Activated CD8-positive, alpha-beta T cell treated with anti-CD3 and anti-CD28 coated beads for 36 hours (primary cell): Measurements from ENCODE around the gene S100G. TPM values are rescaled to one million over a fixed set of nuclear protein-coding genes. Genes with fewer than 3 reads are reported as not detected.
"Not testable (repeated sequence)": the region's sequence is repeated elsewhere in the genome, so short reads cannot be mapped to it uniquely, and the experiment has no call there.

Experiments used
- ATAC-seq: fragments of 200-7000 bp; cut with Tn5 transposase; one replicate; pipeline ENCODE4 v1.10.0; 2021; ENCODE audit warnings: mild to moderate bottlenecking, moderate library complexity
- CTCF ChIA-PET: fragments of 350-600 bp; sonication (Branson Sonifier 250); formaldehyde crosslinking; loops from one replicate; lab custom pipeline; 2021; ENCODE audit warnings: antibody characterized with exemption; lab: Charles Lee
- POLR2A ChIA-PET: fragments of 350-600 bp; sonication (Branson Sonifier 250); formaldehyde crosslinking; loops from one replicate; lab custom pipeline; 2021; ENCODE audit warnings: antibody characterized with exemption; lab: Charles Lee
- DNase-seq: peaks from one replicate; pipeline ENCODE4 v3.0.0-alpha.2; 2020
- H3K27ac Mint-ChIP-seq: one replicate; pipeline ENCODE4 v1.8.0; 2021; ENCODE audit warnings: mild to moderate bottlenecking, mixed read lengths
- H3K27me3 Mint-ChIP-seq: one replicate; pipeline ENCODE4 v1.8.0; 2021; ENCODE audit warnings: mixed read lengths
- H3K36me3 Mint-ChIP-seq: one replicate; pipeline ENCODE4 v1.8.0; 2021; ENCODE audit warnings: low read depth, mixed read lengths
- H3K4me1 Mint-ChIP-seq: one replicate; pipeline ENCODE4 v1.8.0; 2021; ENCODE audit warnings: low read depth, mixed read lengths
- H3K4me3 Mint-ChIP-seq: one replicate; pipeline ENCODE4 v1.8.0; 2021; ENCODE audit warnings: mild to moderate bottlenecking, moderate library complexity, mixed read lengths
- H3K9me3 Mint-ChIP-seq: one replicate; pipeline ENCODE4 v1.8.0; 2021; ENCODE audit warnings: mixed read lengths
- intact Hi-C: fragments of 100-400 bp; cut with micrococcal nuclease; formaldehyde crosslinking; loops from one replicate; pipeline ENCODE4 v1.10.0; 2022
- total RNA-seq, 2 experiments: library from RNA; stranded (reverse); gene quantifications; one replicate each; pipeline ENCODE4 v1.2.3, GENCODE V29; 2021
- TF ChIP-seq, protein P1 (sequence below): fragments of 200-600 bp; IDR thresholded peaks from one replicate; pipeline ENCODE4 v1.8.0; 2022; ENCODE audit warnings: antibody characterized with exemption, mild to moderate bottlenecking

The S100G gene
- total RNA-seq, 2 experiments from 2014 or later: not detected

DNA sequence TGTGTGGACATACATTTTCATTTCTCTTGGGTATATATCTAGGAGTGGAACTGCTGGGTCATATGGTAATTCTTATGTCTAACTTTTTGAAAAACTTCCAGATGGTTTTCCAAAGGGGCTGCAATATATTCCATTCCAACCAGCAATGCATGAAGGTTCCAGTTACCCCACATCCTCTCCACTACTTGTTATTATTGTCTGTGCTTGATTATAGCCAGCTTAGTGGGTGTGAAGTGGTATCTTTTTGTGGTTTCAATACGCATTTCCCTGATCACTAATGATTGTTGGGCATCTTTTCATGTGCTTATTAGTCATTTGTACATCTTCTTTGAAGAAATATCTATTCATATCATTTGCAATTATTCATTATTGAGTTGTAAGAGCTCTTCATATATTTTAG lies 31.5 kb upstream of the S100G start:
- ATAC-seq: no peak
- TF ChIP-seq, protein P1, sequence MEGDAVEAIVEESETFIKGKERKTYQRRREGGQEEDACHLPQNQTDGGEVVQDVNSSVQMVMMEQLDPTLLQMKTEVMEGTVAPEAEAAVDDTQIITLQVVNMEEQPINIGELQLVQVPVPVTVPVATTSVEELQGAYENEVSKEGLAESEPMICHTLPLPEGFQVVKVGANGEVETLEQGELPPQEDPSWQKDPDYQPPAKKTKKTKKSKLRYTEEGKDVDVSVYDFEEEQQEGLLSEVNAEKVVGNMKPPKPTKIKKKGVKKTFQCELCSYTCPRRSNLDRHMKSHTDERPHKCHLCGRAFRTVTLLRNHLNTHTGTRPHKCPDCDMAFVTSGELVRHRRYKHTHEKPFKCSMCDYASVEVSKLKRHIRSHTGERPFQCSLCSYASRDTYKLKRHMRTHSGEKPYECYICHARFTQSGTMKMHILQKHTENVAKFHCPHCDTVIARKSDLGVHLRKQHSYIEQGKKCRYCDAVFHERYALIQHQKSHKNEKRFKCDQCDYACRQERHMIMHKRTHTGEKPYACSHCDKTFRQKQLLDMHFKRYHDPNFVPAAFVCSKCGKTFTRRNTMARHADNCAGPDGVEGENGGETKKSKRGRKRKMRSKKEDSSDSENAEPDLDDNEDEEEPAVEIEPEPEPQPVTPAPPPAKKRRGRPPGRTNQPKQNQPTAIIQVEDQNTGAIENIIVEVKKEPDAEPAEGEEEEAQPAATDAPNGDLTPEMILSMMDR: no peak
- no peak overlapping the region for H3K27ac Mint-ChIP-seq
- no peaks in the 10 kb centered on the region for H3K4me1 Mint-ChIP-seq
- no peak for DNase-seq
- H3K4me3 Mint-ChIP-seq: no peak overlapping the region
- intact Hi-C loops: no loop called here
- no peaks in the 10 kb centered on the region for H3K9me3 Mint-ChIP-seq
- POLR2A ChIA-PET: no interaction called here
- CTCF ChIA-PET: no interaction called here
- peaks cover 13% of the 10 kb centered on the region for H3K36me3 Mint-ChIP-seq
- no peaks in the 10 kb centered on the region for H3K27me3 Mint-ChIP-seq

DNA sequence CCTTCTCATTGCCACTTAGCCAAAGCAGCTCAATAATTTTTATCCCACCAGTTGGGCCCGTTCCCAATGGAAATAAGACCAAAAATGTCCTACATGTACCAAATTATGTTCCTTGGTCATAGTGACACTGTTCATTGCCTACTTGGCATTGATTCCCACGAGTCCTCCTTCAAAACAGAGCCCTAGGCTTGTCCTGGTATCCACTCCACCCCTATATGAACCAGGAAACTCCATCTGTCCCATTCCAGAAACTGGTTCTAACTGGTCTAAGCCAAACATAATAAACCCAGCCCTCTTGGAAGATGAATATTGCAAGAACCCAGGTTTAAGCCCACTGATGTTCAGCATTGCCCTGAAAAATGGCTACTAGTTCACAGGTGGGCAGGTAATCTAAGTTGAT lies 30.9 kb upstream of the S100G start:
- H3K27me3 Mint-ChIP-seq: no peaks in the 10 kb centered on the region
- peaks cover 11% of the 10 kb centered on the region for H3K36me3 Mint-ChIP-seq
- ATAC-seq: no peak
- DNase-seq: no peak
- CTCF ChIA-PET: no interaction called here
- H3K9me3 Mint-ChIP-seq: no peaks in the 10 kb centered on the region
- intact Hi-C loops: no loop called here
- TF ChIP-seq, protein P1: no peak
- H3K27ac Mint-ChIP-seq: no peak overlapping the region
- POLR2A ChIA-PET: no interaction called here
- H3K4me3 Mint-ChIP-seq: no peak overlapping the region
- H3K4me1 Mint-ChIP-seq: no peaks in the 10 kb centered on the region

DNA sequence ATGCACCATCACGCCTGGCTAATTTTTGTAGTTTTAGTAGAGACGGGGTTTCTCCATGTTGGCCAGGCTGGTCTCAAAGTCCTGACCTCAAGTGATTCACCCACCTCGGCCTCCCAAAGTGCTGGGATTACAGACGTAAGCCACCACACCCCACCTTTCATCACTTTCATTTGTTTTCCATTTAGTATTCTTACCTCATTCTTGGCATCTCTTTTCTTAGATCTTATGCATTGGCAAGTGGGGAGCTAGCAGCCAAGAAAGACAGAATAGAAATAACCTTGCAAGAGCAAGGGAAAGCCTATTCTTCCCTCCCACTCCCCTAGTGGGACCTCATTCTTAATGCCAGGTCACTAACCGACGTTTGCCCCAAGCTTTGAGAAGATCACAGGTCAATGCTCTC lies 21.4 kb upstream of the S100G start:
- H3K4me1 Mint-ChIP-seq, intact Hi-C loops, ATAC-seq, H3K27ac Mint-ChIP-seq, DNase-seq, H3K9me3 Mint-ChIP-seq, H3K4me3 Mint-ChIP-seq, H3K27me3 Mint-ChIP-seq, H3K36me3 Mint-ChIP-seq, POLR2A ChIA-PET: not testable (repeated sequence)
- CTCF ChIA-PET: interaction anchor here (1.5 kb wide), 1 partner anchor 191 kb away, joined by 3 read pairs; no protein-coding TSS in a partner anchor

DNA sequence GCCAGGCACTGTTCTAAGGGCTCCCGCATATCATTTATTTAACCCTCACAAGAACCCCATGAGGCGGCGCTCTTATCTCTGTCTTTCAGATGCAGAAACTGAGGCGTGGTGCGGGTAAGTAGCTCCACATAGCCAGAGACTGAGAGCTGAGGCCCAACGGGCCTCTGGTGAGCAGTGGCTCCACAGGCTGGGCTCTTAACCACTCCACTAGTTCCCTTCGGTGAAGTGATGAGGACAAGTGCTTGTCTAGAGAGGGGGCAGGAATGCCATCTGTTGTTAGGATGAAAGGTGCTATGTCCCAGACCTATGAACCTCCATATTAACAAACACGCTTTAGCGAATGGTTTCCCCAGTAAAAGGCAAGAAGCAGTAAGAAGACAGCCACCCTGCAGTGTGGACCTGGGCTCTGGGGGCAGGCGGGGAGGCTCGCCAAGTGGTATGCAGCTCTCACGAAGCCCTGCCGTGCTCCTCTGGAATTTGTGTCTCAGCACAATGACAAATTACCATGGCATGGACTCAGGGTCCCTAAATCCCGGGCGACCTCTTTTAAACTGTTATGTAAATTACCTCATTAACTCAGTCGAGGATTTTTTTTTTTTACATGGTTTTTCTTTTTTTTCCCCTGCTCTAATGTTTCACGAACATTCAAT lies 20.9 kb upstream of the S100G start:
- POLR2A ChIA-PET: no interaction called here
- no peak for DNase-seq
- Mint-ChIP-seq H3K9me3 (no peaks in the 10 kb centered on the region), H3K27ac (no peak overlapping the region), H3K27me3 (no peaks in the 10 kb centered on the region), H3K4me1 (peaks cover 2% of the 10 kb centered on the region), H3K36me3 (no peaks in the 10 kb centered on the region), H3K4me3 (no peak overlapping the region)
- no peak for ATAC-seq
- CTCF ChIA-PET: no interaction called here
- TF ChIP-seq, protein P1: no peak
- intact Hi-C loops: no loop called here

DNA sequence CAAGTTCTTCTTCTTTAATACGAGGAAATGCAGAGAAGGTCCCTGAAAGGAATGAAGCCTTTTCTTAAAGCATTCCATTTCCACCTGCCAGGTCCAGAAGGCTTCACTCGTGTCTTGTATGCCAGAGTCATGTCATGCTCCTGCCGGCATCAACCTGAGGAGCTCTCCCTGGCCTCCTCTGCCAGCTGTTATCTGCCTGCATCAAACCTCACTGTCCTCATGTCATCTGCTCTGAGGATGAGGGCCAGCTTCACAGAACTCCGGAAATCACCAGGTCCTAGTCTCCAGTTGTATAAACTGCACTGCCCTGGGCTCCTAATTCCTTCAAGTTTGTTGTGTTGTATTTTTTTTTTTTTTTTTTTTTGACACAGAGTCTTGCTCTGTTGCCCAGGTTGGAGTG lies 20.0 kb upstream of the S100G start:
- peaks cover 2% of the 10 kb centered on the region for H3K4me1 Mint-ChIP-seq
- no peak for ATAC-seq
- H3K36me3 Mint-ChIP-seq: no peaks in the 10 kb centered on the region
- POLR2A ChIA-PET: no interaction called here
- H3K9me3 Mint-ChIP-seq: no peaks in the 10 kb centered on the region
- no peak overlapping the region for H3K4me3 Mint-ChIP-seq
- CTCF ChIA-PET: no interaction called here
- TF ChIP-seq, protein P1: no peak
- no peak for DNase-seq
- intact Hi-C loops: no loop called here
- H3K27ac Mint-ChIP-seq: no peak overlapping the region
- H3K27me3 Mint-ChIP-seq: no peaks in the 10 kb centered on the region
